Sigmoid colon (tissue), 7 donors: ENCODE measurements around the gene SIX5. TPM values are rescaled to one million over a fixed set of nuclear protein-coding genes. Genes with fewer than 3 reads are reported as not detected.

Experiments used
- DNase-seq: peaks from one replicate; pipeline ENCODE4 v3.0.0-alpha.2; 2019
- H3K27ac ChIP-seq, 4 donors: fragments of 200-600 bp; sonication (generic); one replicate each; pipeline ENCODE4 v1.5.1; 2016 to 2019; ENCODE audit warnings: mild to moderate bottlenecking in 1 of 4
- H3K27me3 ChIP-seq, 3 donors: fragments of 200-600 bp; sonication (generic); one replicate each; pipeline ENCODE4 v1.5.1; 2019; ENCODE audit warnings: mild to moderate bottlenecking in 1 of 3
- H3K36me3 ChIP-seq, 4 donors: fragments of 200-600 bp; sonication (generic); one replicate each; pipeline ENCODE4 v1.5.1; 2016 to 2019
- H3K4me1 ChIP-seq, 4 donors: fragments of 200-600 bp; sonication (generic); one replicate each; pipeline ENCODE4 v1.5.1; 2017 to 2019
- H3K4me3 ChIP-seq, 4 donors: fragments of 200-600 bp; sonication (generic); one replicate each; pipeline ENCODE4 v1.5.1; 2017 to 2019; ENCODE audit warnings: mild to moderate bottlenecking in 2 of 4, moderate library complexity in 1 of 4
- H3K9me3 ChIP-seq, 4 donors: fragments of 200-600 bp in 3 of 4; sonication (generic) in 3 of 4; one replicate each; pipeline versions ENCODE4 v1.5.1 to v1.6.1; 2013 to 2019
- CTCF ChIP-seq, 4 experiments: fragments of 450-650 bp in 3 of 4; fragments of 200-600 bp in 1 of 4; IDR thresholded peaks; one replicate each; pipeline ENCODE4 v1.5.1; 2016 to 2019; ENCODE audit warnings: antibody characterized with exemption in 4 of 4, mild to moderate bottlenecking in 3 of 4, moderate library complexity in 2 of 4
- EP300 ChIP-seq, 4 donors: sonication (generic); formaldehyde crosslinking; IDR thresholded peaks; one replicate each; pipeline ENCODE4 v1.6.1; 2017; ENCODE audit warnings: antibody characterized with exemption in 4 of 4
- POLR2A ChIP-seq, 2 donors: fragments of 450-650 bp; IDR thresholded peaks; one replicate each; pipeline ENCODE4 v1.6.1; 2016; ENCODE audit warnings: antibody characterized with exemption in 2 of 2, mild to moderate bottlenecking in 2 of 2, moderate library complexity in 2 of 2
- POLR2AphosphoS5 ChIP-seq, 4 donors: sonication (generic); formaldehyde crosslinking; IDR thresholded peaks; one replicate each; pipeline ENCODE4 v1.6.1; 2017; ENCODE audit warnings: antibody characterized with exemption in 4 of 4
- WGBS, 2 donors: extraction: QIAGEN DNeasy Blood & Tissue Kit; methylation state at CpG; one replicate each; pipeline ENCODE4 v1.1.7; 2013; 5-methylcytosine and 5-hydroxymethylcytosine counted together
- intact Hi-C: fragments of 100-400 bp; cut with DNase I; formaldehyde crosslinking; loops from one replicate; pipeline ENCODE4 v1.15.1; 2023
- polyA plus RNA-seq, 3 donors: library from polyadenylated mRNA; stranded (reverse); fragments of 200-250 nt; gene quantifications; one replicate each; pipeline ENCODE4 v1.2.3, GENCODE V29; 2013
- total RNA-seq, 4 donors: library from RNA; depleted of rRNA; stranded (reverse); fragments of >200 nt; gene quantifications; one replicate each; pipeline ENCODE4 v1.1.0, GENCODE V29; 2016
- donor health status: healthy with polysubstance abuse.
- donor health status: Bipolar disorder and iron deficiency.
- donor health status: healthy.

The SIX5 gene
- total and polyA plus RNA-seq, 7 donors = 4.2 to 20.7 (median 16.8) TPM

- intact Hi-C loops = loop anchor here (5.0 kb wide), 2 partner anchors 102 to 467 kb away; partner anchors contain the start of genes QPCTL and SNRPD2
- peaks cover 0 to 21% (median 11%) of the 10 kb centered on the region in 4 donors for H3K36me3 ChIP-seq
- H3K27ac ChIP-seq = no peak overlapping the region
- H3K27me3 ChIP-seq = no peaks in the 10 kb centered on the region
- H3K4me1 ChIP-seq = peaks cover 0 to 27% (median 23%) of the 10 kb centered on the region in 4 donors
- no peak overlapping the region for H3K4me3 ChIP-seq
- no peaks in the 10 kb centered on the region for H3K9me3 ChIP-seq
- 43 to 46% methylated on average over 6 of the region's 6 CpGs for WGBS, 2 donors
- TF ChIP-seq POLR2A (IDR thresholded peaks at IDR 0.05) = no peak
- TF ChIP-seq CTCF (IDR thresholded peaks at IDR 0.05) = no peak
- TF ChIP-seq POLR2AphosphoS5 (IDR thresholded peaks at IDR 0.05) = no peak
- TF ChIP-seq EP300 (IDR thresholded peaks at IDR 0.05) = no peak
- DNase-seq = no peak
Observed at GRCh38 chr19:45793876-45794275, 24.8 kb upstream of the SIX5 start.

GRCh38 chr19:45793178-45793564 lies 24.1 kb upstream of the SIX5 start:
- intact Hi-C loops = loop anchor here (5.0 kb wide), 2 partner anchors 101 to 466 kb away; partner anchors contain the start of genes QPCTL and SNRPD2
- H3K4me1 ChIP-seq = peaks cover 0 to 23% (median 19%) of the 10 kb centered on the region in 4 donors
- TF ChIP-seq POLR2AphosphoS5 (IDR thresholded peaks at IDR 0.05) = no peak
- no peak for TF ChIP-seq POLR2A (IDR thresholded peaks at IDR 0.05)
- TF ChIP-seq CTCF (IDR thresholded peaks at IDR 0.05) = no peak
- TF ChIP-seq EP300 (IDR thresholded peaks at IDR 0.05) = no peak
- DNase-seq = no peak
- no peaks in the 10 kb centered on the region for H3K27me3 ChIP-seq
- H3K9me3 ChIP-seq = no peaks in the 10 kb centered on the region
- peak overlapping the region; percentile 40 to 92 (median 75) for H3K27ac ChIP-seq
- peak overlapping the region in 1 of 4 donors; percentile 78 for H3K4me3 ChIP-seq
- H3K36me3 ChIP-seq = peaks cover 0 to 28% (median 14%) of the 10 kb centered on the region in 4 donors
- WGBS, 2 donors = 21 to 44% methylated on average over 3 of the region's 3 CpGs

- H3K27me3 ChIP-seq = no peaks in the 10 kb centered on the region
- peak within 1 kb of the TSS; percentile 56 to 86 (median 74) for H3K4me3 ChIP-seq
- DNase-seq = peak; percentile 100
- TF ChIP-seq CTCF (IDR thresholded peaks at IDR 0.05) (no peak), POLR2A (IDR thresholded peaks at IDR 0.05) (no peak), POLR2AphosphoS5 (IDR thresholded peaks at IDR 0.05) (peak; percentile 9 to 65 (median 56)), EP300 (IDR thresholded peaks at IDR 0.05) (no peak)
- peaks cover 0 to 33% (median 15%) of the 10 kb centered on the region in 4 donors for H3K36me3 ChIP-seq
- intact Hi-C loops = loop anchor here (5.0 kb wide), 2 partner anchors 100 to 465 kb away; partner anchors contain the start of genes QPCTL and SNRPD2
- peak within 1 kb of the TSS; percentile 72 to 92 (median 83) for H3K27ac ChIP-seq
- H3K9me3 ChIP-seq = no peaks in the 10 kb centered on the region
- 0 to 1% methylated on average over 86 of the region's 86 CpGs for WGBS, 2 donors
- peaks cover 0 to 23% (median 19%) of the 10 kb centered on the region in 4 donors for H3K4me1 ChIP-seq
Observed at GRCh38 chr19:45792470-45793177, 23.6 kb upstream of the SIX5 start, which contains the start of gene DMWD. Gene DMWD (minus strand): TSS chr19:45792845. CDS start chr19:45792756, 89 bp downstream.

GRCh38 chr19:45791744-45792469 lies 22.9 kb upstream of the SIX5 start:
- intact Hi-C loops = loop anchor here (5.0 kb wide), 2 partner anchors 100 to 465 kb away; partner anchors contain the start of genes QPCTL and SNRPD2
- TF ChIP-seq CTCF (IDR thresholded peaks at IDR 0.05) (no peak), POLR2AphosphoS5 (IDR thresholded peaks at IDR 0.05) (no peak), EP300 (IDR thresholded peaks at IDR 0.05) (no peak), POLR2A (IDR thresholded peaks at IDR 0.05) (no peak)
- H3K36me3 ChIP-seq = peaks cover 0 to 41% (median 16%) of the 10 kb centered on the region in 4 donors
- H3K27ac ChIP-seq = peak overlapping the region; percentile 72 to 92 (median 83)
- WGBS, 2 donors = 8% methylated on average over 31 of the region's 31 CpGs
- no peaks in the 10 kb centered on the region for H3K9me3 ChIP-seq
- no peaks in the 10 kb centered on the region for H3K27me3 ChIP-seq
- no peak for DNase-seq
- peak overlapping the region; percentile 56 to 86 (median 74) for H3K4me3 ChIP-seq
- H3K4me1 ChIP-seq = peaks cover 0 to 23% (median 19%) of the 10 kb centered on the region in 4 donors
